ENCODE results near the gene IKBKG.
"Not testable (repeated sequence)": the region's sequence is repeated elsewhere in the genome, so short reads cannot be mapped to it uniquely, and the experiment has no call there.

The IKBKG gene

DNA sequence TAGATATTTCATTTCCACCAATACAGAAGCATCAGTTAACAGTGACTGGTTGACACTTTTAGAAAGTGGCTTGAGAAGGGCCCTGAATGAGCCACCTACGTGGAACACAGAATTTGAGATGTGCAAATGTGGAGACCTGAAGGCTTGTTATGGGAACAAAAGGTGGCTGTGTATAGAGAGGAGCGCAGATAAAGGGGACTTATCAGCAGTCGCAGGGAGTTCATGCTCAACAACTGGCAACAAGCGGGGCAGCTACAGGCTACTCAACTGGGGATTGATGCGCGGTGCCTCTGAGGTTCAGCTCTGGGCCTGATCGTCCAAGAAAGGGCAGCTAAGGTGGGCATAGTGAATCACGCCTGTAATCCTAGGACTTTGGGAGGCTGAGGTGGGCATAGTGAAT, 28.0 kb upstream of the IKBKG start:
- H3K27ac ChIP-seq, result no peak overlapping the region

GRCh38 chrX:154525606-154526490, 21.6 kb upstream of the IKBKG start:
- peak overlapping the region in 9 of 21 experiments; percentile 35 to 79 (median 49) for H3K27ac ChIP-seq
- no peak overlapping the region for H3K4me3 ChIP-seq

More for the DNA sequence above, 28.0 kb upstream of the IKBKG start:
- H3K4me3 ChIP-seq, result no peak overlapping the region

DNA sequence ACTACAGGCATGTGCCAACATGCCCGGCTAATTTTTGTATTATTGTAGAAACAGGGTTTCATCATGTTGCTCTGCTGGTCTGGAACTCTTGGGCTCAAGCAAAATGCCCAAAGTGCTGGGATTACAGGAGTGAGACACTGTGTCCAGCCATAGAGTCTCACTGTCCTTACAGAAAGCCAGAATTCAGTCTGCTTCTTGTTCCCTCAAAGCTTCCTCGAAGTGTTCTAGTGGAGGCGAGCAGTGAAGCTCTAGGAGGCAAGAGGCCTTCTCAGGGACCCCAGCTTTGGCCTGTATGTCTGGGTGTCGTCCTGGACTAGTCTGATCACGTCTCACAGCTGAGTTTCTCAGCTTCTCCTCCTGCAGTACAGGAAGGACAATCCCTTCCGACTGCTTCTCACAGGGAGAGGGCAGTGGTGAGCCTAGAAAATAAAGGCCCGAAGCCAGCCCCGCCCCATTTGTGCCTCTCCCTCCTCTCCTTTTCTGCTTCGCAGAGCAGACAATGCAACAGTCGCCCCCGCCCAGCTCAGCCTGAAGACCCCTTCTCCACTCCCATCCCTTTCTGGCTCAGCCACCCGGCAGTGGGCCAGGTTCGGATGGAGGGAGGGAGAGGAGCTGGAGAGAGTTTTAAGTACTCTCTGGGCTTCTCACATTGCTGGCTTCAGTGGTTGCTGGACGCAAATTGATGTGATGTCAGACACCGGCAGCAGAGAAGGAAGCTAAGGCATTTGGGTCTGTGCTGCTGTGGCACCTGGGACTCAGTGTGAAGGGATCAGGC, 20.3 kb upstream of the IKBKG start:
- Histone ChIP-seq H3K4me3 (peak overlapping the region in 3 of 7 experiments; percentile 3 to 20 (median 12)), H3K27ac (peak overlapping the region in 18 of 21 experiments; percentile 9 to 79 (median 70))

DNA sequence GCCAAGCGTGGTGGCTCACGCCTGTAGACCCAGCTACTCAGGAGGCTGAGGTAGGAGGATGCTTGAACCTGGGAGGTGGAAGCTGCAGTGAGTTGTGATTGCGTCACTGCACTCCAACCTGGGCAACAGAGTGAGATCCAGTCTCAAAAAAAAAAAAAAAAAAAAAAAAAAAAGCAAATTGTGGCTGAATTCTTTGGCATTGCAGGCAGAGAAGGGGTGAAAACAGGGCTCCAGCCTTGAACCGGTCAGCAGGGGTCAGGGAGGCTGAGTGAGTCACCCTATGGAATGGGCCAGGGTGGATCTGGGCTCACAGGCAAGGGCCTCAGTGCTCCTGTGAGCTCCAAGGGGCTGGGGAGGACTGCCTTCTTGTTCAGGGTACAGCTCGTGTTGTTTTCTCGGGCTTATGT, 18.2 kb upstream of the IKBKG start:
- H3K27ac ChIP-seq, result no peak overlapping the region
- no peak overlapping the region for H3K4me3 ChIP-seq

DNA sequence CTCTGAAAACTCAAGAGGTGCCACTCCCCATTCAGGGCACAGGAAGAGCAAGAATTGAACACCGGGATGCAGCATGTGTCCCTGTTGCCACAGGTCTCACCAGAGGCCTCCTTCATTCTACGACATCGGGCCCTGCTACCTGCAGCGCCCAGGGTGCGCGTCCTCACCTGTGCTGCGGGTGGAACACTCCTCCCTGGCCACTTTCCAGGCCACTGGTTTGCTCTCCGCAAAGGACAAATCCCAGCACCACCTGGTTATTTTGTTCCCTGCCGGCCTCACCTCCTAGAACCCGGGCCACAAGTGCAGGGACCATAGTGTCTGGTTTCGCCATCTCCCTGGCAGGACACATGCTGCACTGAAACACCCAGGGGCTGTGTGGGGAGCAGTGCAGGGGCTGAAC, 17.1 kb upstream of the IKBKG start:
- no peak overlapping the region for H3K4me3 ChIP-seq

DNA sequence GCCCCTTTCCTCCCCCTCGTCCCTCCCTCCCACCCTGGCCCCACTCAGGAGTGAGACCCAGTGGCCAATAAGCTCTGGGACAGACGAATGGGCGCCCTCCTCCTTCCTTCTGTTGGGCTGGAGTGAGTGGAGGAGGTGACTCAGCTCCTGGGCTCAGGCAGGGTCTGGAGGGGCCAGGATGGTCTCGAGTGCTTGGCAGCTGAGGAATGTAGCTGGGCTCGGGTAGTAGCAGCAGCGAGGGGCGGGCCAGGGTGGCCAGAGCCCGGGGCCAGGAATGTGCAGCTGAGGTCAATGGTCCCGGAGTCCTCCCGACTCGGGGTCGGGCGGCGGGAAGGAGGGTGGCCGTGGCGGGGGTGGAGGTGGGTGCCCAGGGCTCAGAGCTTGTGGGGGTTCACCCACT, 15.8 kb upstream of the IKBKG start:
- no peak overlapping the region for H3K4me3 ChIP-seq
- H3K27ac ChIP-seq, result no peak overlapping the region

More for the DNA sequence above, 17.1 kb upstream of the IKBKG start:
- H3K27ac ChIP-seq, result no peak overlapping the region

DNA sequence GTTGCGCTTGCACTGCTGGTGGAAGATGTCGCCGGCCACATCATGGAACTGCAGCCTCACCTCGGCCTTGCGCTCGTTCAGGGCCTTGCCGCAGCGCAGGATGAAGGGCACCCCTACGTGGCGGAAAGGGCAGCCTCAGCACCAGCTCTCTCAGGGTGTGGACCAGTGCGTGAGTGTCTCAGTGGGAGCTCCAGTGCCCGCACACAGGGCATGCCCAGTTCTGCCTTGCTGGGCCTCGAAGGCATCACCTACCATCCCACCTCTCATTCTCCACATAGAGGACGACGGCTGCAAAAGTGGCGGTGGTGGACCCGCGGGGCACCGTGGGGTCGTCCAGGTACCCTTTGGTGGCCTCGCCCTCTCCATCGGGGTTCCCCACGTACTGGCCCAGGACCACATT, 14.7 kb upstream of the IKBKG start:
- H3K27ac ChIP-seq, result no peak overlapping the region
- no peak overlapping the region for H3K4me3 ChIP-seq

- no peak overlapping the region for H3K4me3 ChIP-seq
- peak overlapping the region in 2 of 21 experiments; percentile 34 to 48 for H3K27ac ChIP-seq
These were observed 12.7 kb upstream of the IKBKG start for GRCh38 chrX:154534526-154535322.

DNA sequence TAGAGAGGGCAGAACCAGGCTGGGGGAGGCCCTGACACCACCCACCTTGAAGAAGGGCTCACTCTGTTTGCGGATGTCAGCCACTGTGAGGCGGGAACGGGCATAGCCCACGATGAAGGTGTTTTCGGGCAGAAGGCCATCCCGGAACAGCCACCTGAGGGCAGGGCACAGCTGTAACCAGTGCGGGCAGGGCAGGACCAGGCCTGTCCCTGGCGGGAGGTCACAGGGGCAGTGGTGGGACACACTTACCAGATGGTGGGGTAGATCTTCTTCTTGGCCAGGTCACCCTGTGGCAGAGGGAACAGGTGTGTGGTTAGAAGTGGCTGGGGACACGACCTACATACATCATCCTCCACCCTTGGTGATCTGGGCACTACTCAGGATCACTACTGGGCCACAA, 11.5 kb upstream of the IKBKG start:
- Histone ChIP-seq H3K4me3 (no peak overlapping the region), H3K27ac (no peak overlapping the region)

- H3K4me3 ChIP-seq, result no peak overlapping the region
- no peak overlapping the region for H3K27ac ChIP-seq
These were observed 8.3 kb upstream of the IKBKG start for GRCh38 chrX:154539077-154539476.

GRCh38 chrX:154540365-154540764, 7.1 kb upstream of the IKBKG start:
- H3K27ac ChIP-seq, result peak overlapping the region in 2 of 21 experiments; percentile 63 to 66
- H3K4me3 ChIP-seq, result not testable (repeated sequence)

DNA sequence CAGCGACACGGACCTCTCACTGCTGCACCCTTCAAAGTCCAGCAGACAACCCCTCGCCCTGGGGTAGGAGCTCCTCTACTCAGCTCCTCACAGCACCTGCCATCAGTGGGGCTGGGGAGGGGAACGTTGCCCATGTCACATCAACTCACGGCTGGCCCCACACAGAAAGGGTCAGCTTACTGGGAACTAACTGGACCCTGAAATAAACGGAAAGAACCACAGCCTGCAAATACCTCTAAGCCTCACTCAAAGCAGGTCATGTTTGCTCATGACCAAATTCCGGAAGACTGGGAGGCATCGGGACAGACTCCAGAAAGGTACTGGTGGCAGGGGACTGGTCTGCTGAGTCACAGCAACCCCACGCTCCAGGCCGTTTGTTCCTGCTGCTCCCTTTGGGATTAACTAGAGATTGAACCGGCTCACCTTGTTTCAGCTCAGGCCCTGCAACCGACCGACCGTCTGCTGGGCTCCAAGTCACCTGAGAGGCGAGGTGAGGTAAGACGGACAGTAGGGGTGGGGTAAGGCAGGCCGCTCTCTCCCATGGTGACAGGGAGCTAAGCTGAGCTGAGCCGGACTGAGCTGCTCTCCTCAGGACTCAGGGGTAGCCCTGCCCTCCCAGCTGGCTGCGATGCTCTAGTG, 6.4 kb upstream of the IKBKG start:
- Histone ChIP-seq H3K27ac (peak overlapping the region in 19 of 21 experiments; percentile 59 to 83 (median 71)), H3K4me3 (no peak overlapping the region)

DNA sequence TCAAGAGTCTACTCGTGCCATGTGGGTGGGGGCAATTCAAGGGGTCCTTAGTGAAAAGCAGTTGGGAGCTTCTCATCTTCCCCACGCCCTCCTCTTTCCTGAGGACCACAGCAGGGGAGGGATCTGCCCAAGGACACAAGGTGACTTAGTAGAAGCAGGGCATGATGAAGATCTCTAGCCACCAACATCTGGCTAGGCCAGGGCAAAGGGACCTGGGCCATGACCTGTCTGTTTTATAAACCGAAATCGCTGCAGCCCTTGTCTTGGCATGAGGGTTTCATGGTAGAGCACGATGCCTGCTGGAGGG, 5.9 kb upstream of the IKBKG start:
- Histone ChIP-seq H3K27ac (peak overlapping the region in 20 of 21 experiments; percentile 50 to 83 (median 69)), H3K4me3 (no peak overlapping the region)

- Histone ChIP-seq H3K27ac (peak overlapping the region in 20 of 21 experiments; percentile 50 to 83 (median 69)), H3K4me3 (no peak overlapping the region)
These were observed 5.3 kb upstream of the IKBKG start for GRCh38 chrX:154541896-154542722.

DNA sequence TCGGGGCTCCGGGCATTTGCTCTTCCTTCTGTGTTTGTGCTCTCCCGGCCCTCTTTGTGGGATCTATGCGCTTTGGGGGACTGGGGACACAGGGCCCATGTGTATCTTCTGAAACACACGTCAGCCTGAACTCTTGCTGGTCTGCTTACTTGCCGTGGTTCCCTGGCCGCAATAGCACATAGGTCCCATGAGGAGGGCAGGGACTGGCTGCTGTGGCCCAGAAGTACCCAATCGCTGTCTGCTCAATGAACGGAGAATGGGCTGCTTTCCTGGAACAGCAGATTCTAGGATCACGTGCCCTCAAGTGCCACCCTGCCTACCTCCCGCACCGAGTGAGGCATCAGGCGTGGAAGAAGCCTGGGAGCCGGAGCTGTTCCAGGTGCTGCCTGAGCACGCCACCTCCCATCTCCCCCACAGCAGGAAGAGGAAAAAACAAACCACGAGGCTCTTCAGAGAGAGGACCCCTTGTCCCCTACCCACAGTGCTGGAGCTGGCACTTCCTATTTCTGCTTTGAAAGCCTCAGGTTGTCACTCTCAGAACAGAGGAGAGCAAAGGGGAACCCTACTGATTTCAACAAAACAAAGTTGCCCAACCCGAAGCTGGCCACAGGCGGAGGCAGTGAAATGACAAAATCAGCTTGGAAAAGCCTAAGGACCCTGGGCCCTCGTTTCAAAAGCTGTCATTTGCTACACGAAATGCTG, 4.5 kb upstream of the IKBKG start:
- Histone ChIP-seq H3K4me3 (no peak overlapping the region), H3K27ac (peak overlapping the region in 20 of 21 experiments; percentile 6 to 83 (median 69))

DNA sequence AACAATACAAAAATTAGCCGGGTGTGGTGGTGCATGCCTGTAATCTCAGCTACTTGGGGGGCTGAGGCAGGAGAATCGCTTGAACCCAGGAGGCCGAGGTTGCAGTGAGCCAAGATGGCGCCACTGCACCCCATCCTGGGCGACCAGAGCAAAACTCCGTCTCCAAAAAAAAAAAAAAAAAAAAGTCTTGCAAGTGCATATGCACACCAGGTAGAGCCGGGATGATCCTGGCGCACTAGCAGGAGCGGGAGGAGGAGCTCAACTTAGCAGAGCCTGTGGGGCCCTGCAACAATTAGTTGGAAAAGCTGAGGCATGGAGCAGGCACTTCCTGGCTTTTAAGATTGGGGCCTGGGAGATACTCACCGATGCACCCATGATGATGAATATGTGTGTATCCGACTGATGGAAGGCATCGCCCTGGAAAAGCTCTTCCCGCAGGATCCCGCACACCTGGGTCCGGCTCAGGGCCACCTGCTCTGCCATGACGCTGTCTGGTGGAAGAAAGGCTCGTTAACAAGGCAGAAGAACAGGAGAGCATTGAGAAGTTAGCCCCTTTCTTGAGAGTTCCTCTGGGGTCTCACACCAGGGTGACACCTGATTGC, 1.6 kb upstream of the IKBKG start:
- Histone ChIP-seq H3K4me3 (peak overlapping the region in 6 of 7 experiments; percentile 53 to 70 (median 60)), H3K27ac (peak overlapping the region in 5 of 21 experiments; percentile 74 to 94 (median 87))
